Endodermal cell (in vitro differentiated cells): Measurements from ENCODE around the gene GALNT18. TPM values are rescaled to one million over a fixed set of nuclear protein-coding genes. Genes with fewer than 3 reads are reported as not detected.
A peak's percentile ranks its signal among the peaks of the same experiment; 100 is the strongest.

Source experiments
- DNase-seq: peaks from one replicate; pipeline ENCODE4 v3.0.0-alpha.2; 2017
- H3K27ac ChIP-seq: 2 replicates; pipeline ENCODE4 v1.5.1; 2013; ENCODE audit warnings: mild to moderate bottlenecking, low read depth, low read length, moderate library complexity
- H3K27me3 ChIP-seq: 2 replicates; pipeline ENCODE4 v1.6.1; 2013; ENCODE audit warnings: mild to moderate bottlenecking, low read length, moderate library complexity; ENCODE audit not compliant: insufficient read depth, control insufficient read depth, poor library complexity, severe bottlenecking
- H3K36me3 ChIP-seq: 2 replicates; pipeline ENCODE4 v1.7.0; 2013; ENCODE audit warnings: mild to moderate bottlenecking, low read length, moderate library complexity; ENCODE audit not compliant: control insufficient read depth, insufficient read depth
- H3K4me1 ChIP-seq: one replicate; pipeline ENCODE4 v1.7.0; 2013; ENCODE audit warnings: low read length; ENCODE audit not compliant: control insufficient read depth, insufficient read depth
- H3K4me3 ChIP-seq: 2 replicates; pipeline ENCODE4 v1.5.1; 2013; ENCODE audit warnings: mild to moderate bottlenecking, low read length, moderate library complexity
- H3K9ac ChIP-seq: 2 replicates; pipeline ENCODE4 v1.6.1; 2013; ENCODE audit warnings: mild to moderate bottlenecking, low read length, moderate library complexity; ENCODE audit not compliant: poor library complexity, severe bottlenecking; ENCODE audit errors: extremely low read depth
- H3K9me3 ChIP-seq: 2 replicates; pipeline ENCODE4 v1.6.1; 2013; ENCODE audit warnings: mild to moderate bottlenecking, low read length, moderate library complexity; ENCODE audit not compliant: control insufficient read depth
- H3K27ac Mint-ChIP-seq: 2 replicates; pipeline ENCODE4 v1.8.0; 2020; ENCODE audit warnings: mixed read lengths
- H3K27me3 Mint-ChIP-seq: 2 replicates; pipeline ENCODE4 v1.8.0; 2021; ENCODE audit warnings: mild to moderate bottlenecking, mixed read lengths; ENCODE audit not compliant: insufficient read depth
- H3K36me3 Mint-ChIP-seq: 2 replicates; pipeline ENCODE4 v1.8.0; 2020; ENCODE audit warnings: low read depth, mixed read lengths
- H3K4me1 Mint-ChIP-seq: 2 replicates; pipeline ENCODE4 v1.8.0; 2020; ENCODE audit warnings: mixed read lengths
- H3K4me3 Mint-ChIP-seq: 2 replicates; pipeline ENCODE4 v1.8.0; 2020; ENCODE audit warnings: mild to moderate bottlenecking, moderate library complexity, mixed read lengths
- H3K9me3 Mint-ChIP-seq: 2 replicates; pipeline ENCODE4 v1.8.0; 2020; ENCODE audit warnings: mild to moderate bottlenecking, mixed read lengths
- CTCF ChIP-seq: fragments of 200-600 bp; sonication (generic); conservative IDR thresholded peaks from 2 replicates; pipeline ENCODE4 v1.5.0; 2021; ENCODE audit warnings: antibody characterized with exemption, mild to moderate bottlenecking
- WGBS, 2 experiments: methylation state at CpG; one replicate each; pipeline versions ENCODE4 v1.1.5 to v1.1.7; 2013; ENCODE audit warnings: missing lambda C conversion rate in 2 of 2, mixed read lengths in 1 of 2; ENCODE audit not compliant: insufficient coverage in 1 of 2, insufficient read length in 1 of 2; 5-methylcytosine and 5-hydroxymethylcytosine counted together
- total RNA-seq, 2 donors: library from RNA; stranded (reverse); fragmentation: NEBNext Ultra II Directional in 1 of 2; extraction: Animal tissue kit (Norgen Biotek cat#: 25700) in 1 of 2; gene quantifications; 2 replicates in 1 of 2; 3 replicates in 1 of 2; pipeline ENCODE4 v1.2.1, GENCODE V29; 2021

The GALNT18 gene
- total RNA-seq, 2 donors from 2014 or later, result 5.1 to 9.9 TPM

- Histone ChIP-seq H3K9ac (no peak overlapping the region), H3K27me3 (no peaks in the 10 kb centered on the region), H3K27ac (no peak overlapping the region), H3K36me3 (no peaks in the 10 kb centered on the region), H3K9me3 (no peaks in the 10 kb centered on the region), H3K4me1 (no peaks in the 10 kb centered on the region), H3K4me3 (no peak overlapping the region)
- Mint-ChIP-seq H3K9me3 (no peaks in the 10 kb centered on the region), H3K4me3 (no peak overlapping the region), H3K27me3 (no peaks in the 10 kb centered on the region), H3K36me3 (no peaks in the 10 kb centered on the region), H3K4me1 (peaks cover 9% of the 10 kb centered on the region), H3K27ac (no peak overlapping the region)
- DNase-seq, result peak; percentile 93
- 39 to 55% methylated on average over 6 to 8 of the region's 8 CpGs for WGBS, 2 experiments
- TF ChIP-seq CTCF, result peak; percentile 99
These were observed 355.7 kb downstream of the GALNT18 start for GRCh38 chr11:11265994-11266606.

GRCh38 chr11:11265320-11265719, 356.5 kb downstream of the GALNT18 start:
- H3K4me3 Mint-ChIP-seq, result no peak overlapping the region

GRCh38 chr11:11263238-11264005, 358.4 kb downstream of the GALNT18 start:
- no peak overlapping the region for H3K9ac ChIP-seq
- DNase-seq, result peak; percentile 63
- Mint-ChIP-seq H3K36me3 (no peaks in the 10 kb centered on the region), H3K9me3 (no peaks in the 10 kb centered on the region), H3K27me3 (no peaks in the 10 kb centered on the region), H3K4me3 (no peak overlapping the region), H3K27ac (no peak overlapping the region), H3K4me1 (peaks cover 9% of the 10 kb centered on the region)
- H3K4me3 ChIP-seq, result no peak overlapping the region
- H3K27me3 ChIP-seq, result no peaks in the 10 kb centered on the region
- no peak overlapping the region for H3K27ac ChIP-seq
- no peaks in the 10 kb centered on the region for H3K36me3 ChIP-seq
- no peak for TF ChIP-seq CTCF
- no peaks in the 10 kb centered on the region for H3K9me3 ChIP-seq
- H3K4me1 ChIP-seq, result no peaks in the 10 kb centered on the region
- 63 to 68% methylated on average over 5 to 8 of the region's 8 CpGs for WGBS, 2 experiments

More at GRCh38 chr11:11265320-11265719, 356.5 kb downstream of the GALNT18 start:
- 90% methylated on average over 3 of the region's 3 CpGs; no CpG with 5 or more reads in 1 of the 2 experiments for WGBS, 2 experiments
- Histone ChIP-seq H3K4me1 (no peaks in the 10 kb centered on the region), H3K36me3 (no peaks in the 10 kb centered on the region), H3K27me3 (no peaks in the 10 kb centered on the region), H3K27ac (no peak overlapping the region), H3K9me3 (no peaks in the 10 kb centered on the region), H3K4me3 (no peak overlapping the region), H3K9ac (no peak overlapping the region)
- no peaks in the 10 kb centered on the region for H3K9me3 Mint-ChIP-seq
- no peaks in the 10 kb centered on the region for H3K27me3 Mint-ChIP-seq
- no peaks in the 10 kb centered on the region for H3K36me3 Mint-ChIP-seq
- TF ChIP-seq CTCF, result no peak
- peak; percentile 40 for DNase-seq
- H3K4me1 Mint-ChIP-seq, result peaks cover 9% of the 10 kb centered on the region
- no peak overlapping the region for H3K27ac Mint-ChIP-seq
